Middle frontal gyrus (tissue), 1 donor: Measurements from ENCODE around the gene SPARC.

Source experiments
- DNase-seq: peaks from one replicate; pipeline ENCODE4 v3.0.0-alpha.2; 2015; ENCODE audit warnings: low spot score; ENCODE audit errors: extremely low spot score

Gene SPARC

GRCh38 chr5:151679421-151680155 lies 7.1 kb downstream of the SPARC start:
- DNase-seq, result no peak

GRCh38 chr5:151678713-151679112 lies 8.0 kb downstream of the SPARC start:
- DNase-seq, result no peak

- DNase-seq, result no peak
Measured at GRCh38 chr5:151677776-151678545, 8.8 kb downstream of the SPARC start.

- DNase-seq, result no peak
Measured at GRCh38 chr5:151676719-151677118, 10.0 kb downstream of the SPARC start.

- DNase-seq, result no peak
Measured at GRCh38 chr5:151676314-151676712, 10.4 kb downstream of the SPARC start.

- DNase-seq, result no peak
Measured at GRCh38 chr5:151675611-151676313, 11.0 kb downstream of the SPARC start.

- no peak for DNase-seq
Measured at GRCh38 chr5:151674626-151675610, 11.8 kb downstream of the SPARC start.

- no peak for DNase-seq
Measured at GRCh38 chr5:151673421-151673820, 13.3 kb downstream of the SPARC start.

GRCh38 chr5:151672516-151672915 lies 14.2 kb downstream of the SPARC start:
- no peak for DNase-seq

- no peak for DNase-seq
Measured at GRCh38 chr5:151671950-151672349, 14.8 kb downstream of the SPARC start.

- no peak for DNase-seq
Measured at GRCh38 chr5:151670953-151671636, 15.6 kb downstream of the SPARC start.

GRCh38 chr5:151670083-151670686 lies 16.5 kb downstream of the SPARC start:
- no peak for DNase-seq

- no peak for DNase-seq
Measured at GRCh38 chr5:151667083-151667482, 19.6 kb downstream of the SPARC start.

- DNase-seq, result no peak
Measured at GRCh38 chr5:151665613-151666012, 21.1 kb downstream of the SPARC start.

GRCh38 chr5:151664694-151665585 lies 21.8 kb downstream of the SPARC start:
- DNase-seq, result no peak

- no peak for DNase-seq
Measured at GRCh38 chr5:151663617-151664293, 23.0 kb downstream of the SPARC start.

- DNase-seq, result no peak
Measured at GRCh38 chr5:151662805-151663204, 23.9 kb downstream of the SPARC start.

GRCh38 chr5:151661968-151662732 lies 24.6 kb downstream of the SPARC start:
- no peak for DNase-seq
